ENCODE measurements around the gene EHD1. TPM values are rescaled to one million over a fixed set of nuclear protein-coding genes. Genes with fewer than 3 reads are reported as not detected.

EHD1 gene
- total RNA-seq, 4 donors from 2014 or later, result 37.2 to 108 (median 46.4) TPM

- no peak for TF ChIP-seq CTCF (IDR thresholded peaks at IDR 0.05; ENCODE audit: low read depth)
These were observed 8.7 kb downstream of the EHD1 start for GRCh38 chr11:64869571-64870175.

DNA sequence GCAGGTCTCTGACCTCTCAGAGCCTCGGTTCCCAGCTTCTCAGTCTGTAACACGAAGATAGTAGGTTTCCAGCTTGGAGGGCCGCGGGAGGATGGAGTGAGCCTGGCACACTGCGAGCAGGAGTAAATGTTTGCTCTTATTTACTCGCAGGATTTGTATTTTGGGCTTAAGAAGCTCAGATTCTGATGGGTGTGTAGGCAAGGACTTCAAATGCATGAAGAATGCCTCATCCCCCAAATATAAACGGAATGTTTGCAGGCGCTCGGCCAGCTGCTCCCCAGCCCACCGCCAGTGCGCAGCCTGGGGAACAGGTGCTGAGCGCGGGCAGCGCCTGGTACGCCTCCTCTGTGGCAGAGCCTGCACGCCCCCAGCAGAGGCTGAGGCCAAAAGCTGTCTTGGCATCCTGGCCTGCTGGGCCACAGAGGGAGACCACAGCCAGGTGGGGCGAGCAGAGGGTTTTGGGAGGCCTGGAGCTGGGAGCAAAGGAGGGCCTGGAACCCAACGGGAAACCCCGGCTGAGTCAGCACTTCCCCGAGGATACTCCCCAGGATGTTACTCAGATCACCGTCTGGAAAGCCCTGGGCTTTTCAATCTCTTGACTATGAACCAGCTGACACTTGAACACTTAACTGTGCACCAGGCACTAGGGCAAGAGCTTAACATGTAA is 9.4 kb downstream of the EHD1 start:
- no peak for TF ChIP-seq CTCF (IDR thresholded peaks at IDR 0.05; ENCODE audit: low read depth)

- TF ChIP-seq CTCF (IDR thresholded peaks at IDR 0.05; ENCODE audit: low read depth), result no peak
These were observed 10.5 kb downstream of the EHD1 start for GRCh38 chr11:64867748-64868462.

GRCh38 chr11:64866173-64866491 is 12.3 kb downstream of the EHD1 start:
- TF ChIP-seq CTCF (IDR thresholded peaks at IDR 0.05; ENCODE audit: low read depth), result no peak

DNA sequence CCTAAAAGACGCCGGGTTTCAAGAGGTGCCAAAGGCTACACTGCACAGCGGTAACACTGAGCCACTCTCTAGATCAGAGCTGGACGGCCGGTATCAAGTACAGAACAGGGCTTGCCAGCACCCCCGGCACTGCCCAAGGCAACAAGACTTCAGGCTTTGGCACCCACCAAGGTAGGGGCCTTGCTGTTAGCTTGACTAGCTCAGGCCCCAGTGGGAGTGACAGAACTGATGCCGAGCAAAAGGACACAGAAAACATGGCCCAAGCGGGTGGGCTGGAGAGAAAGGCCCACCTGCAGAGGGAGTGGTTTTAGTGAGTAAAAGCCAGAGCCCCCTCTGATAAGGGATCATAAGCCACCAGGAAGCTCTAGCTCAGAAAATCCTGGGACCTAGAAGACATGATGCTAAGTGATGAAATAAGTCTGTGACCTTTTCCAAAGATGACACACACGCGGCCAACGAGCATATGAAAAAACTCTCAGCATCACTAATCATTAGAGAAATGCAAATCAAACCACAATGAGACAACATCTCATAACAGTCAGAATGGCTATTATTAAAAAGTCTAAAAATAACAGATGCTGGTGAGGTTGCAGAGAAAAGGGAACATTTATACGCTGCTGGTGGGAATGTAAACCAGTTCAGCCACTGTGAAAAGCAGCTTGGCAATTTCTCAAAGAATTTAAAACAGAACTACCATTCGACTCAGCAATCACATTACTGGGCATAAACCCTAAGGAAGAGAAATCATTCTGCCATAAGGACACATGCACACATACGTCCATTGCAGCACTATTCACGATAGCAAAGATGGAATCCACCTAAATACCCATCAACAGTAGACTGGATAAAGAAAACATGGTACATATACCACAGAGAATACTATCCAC is 12.9 kb downstream of the EHD1 start:
- TF ChIP-seq CTCF (IDR thresholded peaks at IDR 0.05; ENCODE audit: low read depth), result no peak

- TF ChIP-seq CTCF (IDR thresholded peaks at IDR 0.05; ENCODE audit: low read depth), result no peak
These were observed 13.7 kb downstream of the EHD1 start for GRCh38 chr11:64864473-64865285.
